ENCODE measurements around the gene THAP7. TPM values are rescaled to one million over a fixed set of nuclear protein-coding genes. Genes with fewer than 3 reads are reported as not detected.

THAP7 gene
- total and polyA plus RNA-seq, 2 of the 4 experiments (the other 2 are of a cell fraction), result 14.2 to 19.8 TPM

DNA sequence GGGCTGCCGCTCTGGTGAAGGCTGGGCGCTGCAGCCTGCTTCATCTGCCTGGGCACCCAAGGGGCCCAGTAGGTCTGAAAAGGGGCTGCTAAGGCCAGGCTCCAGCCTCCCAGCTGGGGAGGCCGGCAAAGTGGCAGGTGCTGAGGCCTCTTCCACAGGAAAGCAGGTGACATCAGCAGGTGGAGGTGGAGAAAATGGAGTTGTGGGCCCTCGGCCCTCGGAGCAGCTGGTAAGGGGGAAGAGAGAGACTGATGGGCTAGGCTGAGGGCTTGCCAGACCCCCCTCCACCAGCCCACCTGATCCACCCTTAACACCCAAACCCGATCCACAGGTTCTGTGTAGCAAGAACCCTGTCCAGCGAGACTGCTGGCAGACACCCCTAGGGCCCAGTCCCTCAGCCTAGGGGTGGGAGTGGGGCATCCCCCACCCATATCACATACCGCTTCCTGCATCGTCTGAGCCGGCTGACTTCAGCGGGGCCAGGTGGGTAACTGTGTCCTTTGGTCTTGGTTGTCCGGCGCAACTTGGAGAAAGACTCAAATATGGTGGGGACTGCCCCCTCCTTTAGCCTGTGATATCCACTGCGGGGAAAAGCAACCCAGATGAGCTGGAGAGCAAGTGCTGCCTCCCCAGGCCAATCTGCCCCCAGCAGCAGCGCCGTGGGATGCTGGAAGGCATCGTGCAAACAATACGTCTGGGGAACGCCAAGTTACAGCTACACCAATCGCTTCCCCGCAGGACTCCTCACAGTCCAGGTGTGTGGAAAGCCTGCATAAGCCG lies 1.5 kb downstream of the THAP7 start:
- ChIA-PET CTCF (no interaction called here), POLR2A (ENCODE audit: unreplicated experiment) (no interaction called here)
- DNase-seq (no peak), ATAC-seq (ENCODE audit: low read depth) (no peak)
- H3K9me3 ChIP-seq (ENCODE audit: control insufficient read depth, insufficient read depth, low read length), result no peaks in the 10 kb centered on the region
- H4K20me1 ChIP-seq (ENCODE audit: insufficient read depth, low read length), result peaks cover 9% of the 10 kb centered on the region; the same call in 1 of the 2 replicates
- no peak for TF ChIP-seq MAZ (IDR thresholded peaks at IDR 0.05; ENCODE audit: borderline replicate concordance, low read depth, low read length)
- no peak for TF ChIP-seq NFE2L2 (IDR thresholded peaks at IDR 0.05; ENCODE audit: low read depth, low read length)
- no peak for TF ChIP-seq RFX5 (IDR thresholded peaks at IDR 0.05; ENCODE audit: low read depth, low read length)
- no peak for TF ChIP-seq MXI1 (IDR thresholded peaks at IDR 0.05; ENCODE audit: borderline replicate concordance, low read depth, low read length)
- no peak for TF ChIP-seq RAD21 (IDR thresholded peaks at IDR 0.05; ENCODE audit: low read length)
- TF ChIP-seq, protein P1, sequence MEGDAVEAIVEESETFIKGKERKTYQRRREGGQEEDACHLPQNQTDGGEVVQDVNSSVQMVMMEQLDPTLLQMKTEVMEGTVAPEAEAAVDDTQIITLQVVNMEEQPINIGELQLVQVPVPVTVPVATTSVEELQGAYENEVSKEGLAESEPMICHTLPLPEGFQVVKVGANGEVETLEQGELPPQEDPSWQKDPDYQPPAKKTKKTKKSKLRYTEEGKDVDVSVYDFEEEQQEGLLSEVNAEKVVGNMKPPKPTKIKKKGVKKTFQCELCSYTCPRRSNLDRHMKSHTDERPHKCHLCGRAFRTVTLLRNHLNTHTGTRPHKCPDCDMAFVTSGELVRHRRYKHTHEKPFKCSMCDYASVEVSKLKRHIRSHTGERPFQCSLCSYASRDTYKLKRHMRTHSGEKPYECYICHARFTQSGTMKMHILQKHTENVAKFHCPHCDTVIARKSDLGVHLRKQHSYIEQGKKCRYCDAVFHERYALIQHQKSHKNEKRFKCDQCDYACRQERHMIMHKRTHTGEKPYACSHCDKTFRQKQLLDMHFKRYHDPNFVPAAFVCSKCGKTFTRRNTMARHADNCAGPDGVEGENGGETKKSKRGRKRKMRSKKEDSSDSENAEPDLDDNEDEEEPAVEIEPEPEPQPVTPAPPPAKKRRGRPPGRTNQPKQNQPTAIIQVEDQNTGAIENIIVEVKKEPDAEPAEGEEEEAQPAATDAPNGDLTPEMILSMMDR (conservative IDR thresholded peaks at IDR 0.05; ENCODE audit: low read depth, low read length), result no peak
- TF ChIP-seq, protein P2, sequence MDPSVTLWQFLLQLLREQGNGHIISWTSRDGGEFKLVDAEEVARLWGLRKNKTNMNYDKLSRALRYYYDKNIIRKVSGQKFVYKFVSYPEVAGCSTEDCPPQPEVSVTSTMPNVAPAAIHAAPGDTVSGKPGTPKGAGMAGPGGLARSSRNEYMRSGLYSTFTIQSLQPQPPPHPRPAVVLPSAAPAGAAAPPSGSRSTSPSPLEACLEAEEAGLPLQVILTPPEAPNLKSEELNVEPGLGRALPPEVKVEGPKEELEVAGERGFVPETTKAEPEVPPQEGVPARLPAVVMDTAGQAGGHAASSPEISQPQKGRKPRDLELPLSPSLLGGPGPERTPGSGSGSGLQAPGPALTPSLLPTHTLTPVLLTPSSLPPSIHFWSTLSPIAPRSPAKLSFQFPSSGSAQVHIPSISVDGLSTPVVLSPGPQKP (IDR thresholded peaks at IDR 0.05; ENCODE audit: borderline replicate concordance, low read depth, low read length), result no peak
- no peak for TF ChIP-seq SMC3 (IDR thresholded peaks at IDR 0.05; ENCODE audit: low read depth, low read length)
- TF ChIP-seq RCOR1 (IDR thresholded peaks at IDR 0.05; ENCODE audit: insufficient replicate concordance, low read length), result no peak
- TF ChIP-seq MAFK (IDR thresholded peaks at IDR 0.05; ENCODE audit: low read depth, low read length), result no peak
- H2BK20ac ChIP-seq (ENCODE audit: low read depth, low read length), result no peak overlapping the region
- H3K4ac ChIP-seq (ENCODE audit: low read depth, low read length), result peak overlapping the region; percentile 90
- peak overlapping the region; percentile 93 for H3K4me2 ChIP-seq (ENCODE audit: low read depth, low read length)
- H2AFZ ChIP-seq (replicated peaks; ENCODE audit: low read length, poor library complexity), result peak overlapping the region; percentile 97
- peak overlapping the region; percentile 87 for H2AK5ac ChIP-seq (ENCODE audit: low read depth, low read length)
- peak overlapping the region; percentile 71; the same call in 1 of the 2 replicates for H3K23ac ChIP-seq (ENCODE audit: low read depth, low read length)
- intact Hi-C loops (cut with micrococcal nuclease), result no loop called here
- H3K14ac ChIP-seq (replicated peaks; ENCODE audit: low read depth, low read length), result peak overlapping the region; percentile 96
- peak overlapping the region; percentile 100 for H2AK9ac ChIP-seq (replicated peaks; ENCODE audit: low read depth, low read length, poor library complexity)
- H2BK15ac ChIP-seq (ENCODE audit: low read depth, low read length), result no peak overlapping the region
- H3K18ac ChIP-seq (ENCODE audit: low read depth, low read length), result no peak overlapping the region
- H2BK5ac ChIP-seq (ENCODE audit: low read depth, low read length, poor library complexity, severe bottlenecking), result no peak overlapping the region
- 40% methylated on average over 8 of the region's 22 CpGs; no CpG with 5 or more reads in 1 of the 2 experiments for WGBS, 2 experiments (ENCODE audit: extremely low coverage in 2 of 2, insufficient read length in 1 of 2)
- peak overlapping the region; percentile 93 for H3K27ac ChIP-seq (ENCODE audit: insufficient read depth, low read length)
- no peak overlapping the region for H3K56ac ChIP-seq (ENCODE audit: extremely low read depth, insufficient read depth, low read length)
- 0 out of 2 replicates have a peak overlapping the region, but pooled peaks have one; percentile 12 for H4K91ac ChIP-seq (ENCODE audit: insufficient read depth, low read depth, low read length)
- peaks cover 19 to 49% of the 10 kb centered on the region in 2 experiments for H3K79me1 ChIP-seq (ENCODE audit: low read depth in 1 of 2, low read length in 2 of 2)
- no TSS peak for BruUV-seq (replicated peaks)
- dilution Hi-C loops (cut with HindIII; ENCODE audit: low sequenced_read_pairs, unreplicated experiment), result no loop called here
- H3K9me1 ChIP-seq (ENCODE audit: insufficient read depth, low read length), result peaks cover 13% of the 10 kb centered on the region; the same call in 1 of the 2 replicates
- in situ Hi-C loops (cut with MboI; ENCODE audit: low sequenced_read_pairs), result no loop called here
- H3K4me3 ChIP-seq (ENCODE audit: insufficient read depth, low read depth, low read length), result peak overlapping the region; percentile 75
- H3K9ac ChIP-seq (ENCODE audit: low read depth, low read length), result peak overlapping the region; percentile 76
- peaks cover 35% of the 10 kb centered on the region for H3K36me3 ChIP-seq (ENCODE audit: control insufficient read depth, insufficient read depth, low read length)
- H3K4me1 ChIP-seq (ENCODE audit: control insufficient read depth, insufficient read depth, low read length), result peaks cover 15% of the 10 kb centered on the region
- no peak overlapping the region for H2BK120ac ChIP-seq (ENCODE audit: low read depth, low read length)
- no peak overlapping the region for H4K5ac ChIP-seq (ENCODE audit: low read depth, low read length)
- H3K27me3 ChIP-seq (ENCODE audit: control insufficient read depth, insufficient read depth, low read length), result no peaks in the 10 kb centered on the region
- peak overlapping the region; percentile 91 to 97; a peak in 2 of 4 replicates for H4K8ac ChIP-seq (ENCODE audit: low read depth in 2 of 2, low read length in 2 of 2)
